ENCODE results near the gene SLAMF1.

- TF ChIP-seq GATA2 (IDR thresholded peaks at IDR 0.05; ENCODE audit: low read depth, low read length) (no peak), GATA3 (IDR thresholded peaks at IDR 0.05; ENCODE audit: low read depth, low read length) (no peak)
Measured at GRCh38 chr1:160612613-160613218, 34.1 kb downstream of the SLAMF1 start.
